K562 (cell line): ENCODE results near the gene CISD2. TPM values are rescaled to one million over a fixed set of nuclear protein-coding genes. Genes with fewer than 3 reads are reported as not detected.

Experiments used
- ASH1L ChIP-seq: fragments of 450-650 bp; IDR thresholded peaks from 2 replicates; pipeline ENCODE4 v1.6.1; 2018; ENCODE audit warnings: borderline replicate concordance, mild to moderate bottlenecking, low read depth; ENCODE audit not compliant: partially characterized antibody
- BRCA1 ChIP-seq, 2 experiments: fragments of 450-650 bp in 1 of 2; sonication (generic) in 1 of 2; formaldehyde crosslinking in 1 of 2; IDR thresholded peaks; 2 replicates each; pipeline versions ENCODE4 v1.5.0 to v1.6.1; 2017 to 2020; ENCODE audit warnings: mild to moderate bottlenecking in 1 of 2, missing genetic modification reagents in 1 of 2
- ESRRB ChIP-seq: fragments of 250-450 bp; sonication (Bioruptor Pico); IDR thresholded peaks from 2 replicates; pipeline ENCODE4 v1.5.0; 2020; ENCODE audit warnings: mild to moderate bottlenecking, moderate library complexity, borderline replicate concordance
- FOXA1 ChIP-seq: fragments of 450-650 bp; IDR thresholded peaks from 2 replicates; pipeline ENCODE4 v1.6.1; 2016; ENCODE audit warnings: mild to moderate bottlenecking, borderline replicate concordance
- KDM2B ChIP-seq: fragments of 250-450 bp; sonication (Bioruptor Pico); IDR thresholded peaks from 2 replicates; pipeline ENCODE4 v1.8.0; 2021; ENCODE audit warnings: mild to moderate bottlenecking, moderate library complexity
- MED1 ChIP-seq: sonication (generic); formaldehyde crosslinking; IDR thresholded peaks from 2 replicates; pipeline ENCODE4 v1.8.1; 2023; ENCODE audit warnings: missing genetic modification reagents, borderline replicate concordance
- MYBL2 ChIP-seq, 2 experiments: fragments of 450-650 bp in 1 of 2; sonication (generic) in 1 of 2; formaldehyde crosslinking in 1 of 2; IDR thresholded peaks; 2 replicates each; pipeline versions ENCODE4 v1.6.1 to v1.8.1; 2017 to 2022; ENCODE audit warnings: borderline replicate concordance in 1 of 2, inconsistent platforms in 1 of 2, low read depth in 1 of 2, mild to moderate bottlenecking in 1 of 2, missing genetic modification reagents in 1 of 2, moderate library complexity in 1 of 2
- RBFOX2 ChIP-seq: fragments of 200-400 bp; formaldehyde crosslinking; IDR thresholded peaks from 2 replicates; pipeline ENCODE4 v1.6.1; 2017; ENCODE audit warnings: low read depth, mild to moderate bottlenecking, low read length, moderate library complexity
- SAFB ChIP-seq: fragments of 200-400 bp; formaldehyde crosslinking; IDR thresholded peaks from 2 replicates; pipeline ENCODE4 v1.6.1; 2017; ENCODE audit warnings: low read depth, low read length, borderline replicate concordance
- SIRT6 ChIP-seq: IDR thresholded peaks from one replicate; pipeline ENCODE4 v1.6.1; 2012; ENCODE audit warnings: low read depth, mild to moderate bottlenecking, control low read depth, inconsistent platforms, low read length, moderate library complexity
- SRF ChIP-seq, 2 experiments: fragments of 250-450, 450-650 bp in 1 of 2; sonication (Bioruptor Pico) in 1 of 2; sonication (generic) in 1 of 2; formaldehyde crosslinking; IDR thresholded peaks; 2 replicates each; pipeline versions ENCODE4 v1.5.0 to v1.5.1; 2020 to 2022; ENCODE audit warnings: mild to moderate bottlenecking in 1 of 2, missing genetic modification reagents in 1 of 2
- TOE1 ChIP-seq, 2 experiments: fragments of 450-650 bp in 1 of 2; sonication (generic) in 1 of 2; formaldehyde crosslinking in 1 of 2; IDR thresholded peaks; 2 replicates each; pipeline versions ENCODE4 v1.7.1 to v1.8.0; 2016 to 2022; ENCODE audit warnings: borderline replicate concordance in 2 of 2, mild to moderate bottlenecking in 2 of 2, antibody characterized with exemption in 1 of 2, inconsistent platforms in 1 of 2, low read depth in 1 of 2, missing genetic modification reagents in 1 of 2, moderate library complexity in 1 of 2
- TRIM28 ChIP-seq: fragments of 450-650 bp; IDR thresholded peaks from 2 replicates; pipeline ENCODE4 v1.6.1; 2017
- ZNF561 ChIP-seq: fragments of 450-650 bp; formaldehyde crosslinking; conservative IDR thresholded peaks from 2 replicates; pipeline ENCODE4 v1.4.0; 2020; ENCODE audit warnings: mild to moderate bottlenecking, moderate library complexity
- ZNF696 ChIP-seq: fragments of 250-450 bp; sonication (Bioruptor Pico); conservative IDR thresholded peaks from 2 replicates; pipeline ENCODE4 v1.4.0; 2020; ENCODE audit warnings: mild to moderate bottlenecking, moderate library complexity
- ZNF766 ChIP-seq: fragments of 200-800 bp; sonication (Bioruptor generic); conservative IDR thresholded peaks from 2 replicates; pipeline ENCODE4 v1.6.1; 2016; ENCODE audit warnings: missing genetic modification characterization, missing compliant biosample characterization
- polyA plus RNA-seq, 8 experiments: library from polyadenylated mRNA; depleted of rRNA in 4 of 8; stranded (reverse) in 5 of 8; unstranded in 3 of 8; fragments of >200 nt; fragmentation: Nextera tagmentation in 2 of 8; fragmentation: Illumina TruSeq in 1 of 8; extraction: Ambion mirVana in 2 of 8; extraction: Trizol in 1 of 8; gene quantifications; 2 replicates each; pipeline versions ENCODE4 v1.2.1 to v1.2.3, GENCODE V29; 2011 to 2014; ENCODE audit warnings: inconsistent platforms in 1 of 8, missing spikeins in 1 of 8
- total RNA-seq, 7 experiments: library from RNA; depleted of rRNA in 6 of 7; stranded (reverse); fragments of >200 nt in 6 of 7; fragmentation: Illumina TruSeq in 2 of 7; extraction: Trizol in 2 of 7; gene quantifications; 2 replicates each; pipeline versions ENCODE4 v1.2.1 to v1.2.3, GENCODE V29; 2011 to 2021; ENCODE audit warnings: low replicate concordance in 1 of 7
- TF ChIP-seq, protein P1 (sequence below): fragments of 250-450 bp; sonication (Bioruptor Pico); IDR thresholded peaks from 2 replicates; pipeline ENCODE4 v1.8.0; 2021; ENCODE audit warnings: moderate library complexity, mild to moderate bottlenecking, inconsistent platforms
- TF ChIP-seq, protein P2 (sequence below): fragments of 450-650 bp; conservative IDR thresholded peaks from 2 replicates; pipeline ENCODE4 v1.6.1; 2016; ENCODE audit warnings: missing genetic modification characterization, low read depth, mild to moderate bottlenecking, control low read depth, missing compliant biosample characterization
- TF ChIP-seq, protein P3 (sequence below): IDR thresholded peaks from 3 replicates; pipeline ENCODE4 v1.6.1; 2011; ENCODE audit warnings: borderline replicate concordance, mild to moderate bottlenecking; ENCODE audit not compliant: insufficient read length, insufficient read depth
- TF ChIP-seq, protein P4 (sequence below), 2 experiments: fragments of 250-450 bp in 1 of 2; fragments of 450-650 bp in 1 of 2; sonication (Bioruptor Pico) in 1 of 2; IDR thresholded peaks; 2 replicates each; pipeline versions ENCODE4 v1.6.1 to v1.8.0; 2016 to 2021; ENCODE audit warnings: mild to moderate bottlenecking in 2 of 2, moderate library complexity in 2 of 2, missing compliant biosample characterization in 1 of 2, missing genetic modification characterization in 1 of 2

CISD2 gene
- total and polyA plus RNA-seq, 9 of the 15 experiments (the other 6 are each of a cell fraction or from before 2014, with no cell fraction given), result 37.8 to 91.4 (median 59.8) TPM

DNA sequence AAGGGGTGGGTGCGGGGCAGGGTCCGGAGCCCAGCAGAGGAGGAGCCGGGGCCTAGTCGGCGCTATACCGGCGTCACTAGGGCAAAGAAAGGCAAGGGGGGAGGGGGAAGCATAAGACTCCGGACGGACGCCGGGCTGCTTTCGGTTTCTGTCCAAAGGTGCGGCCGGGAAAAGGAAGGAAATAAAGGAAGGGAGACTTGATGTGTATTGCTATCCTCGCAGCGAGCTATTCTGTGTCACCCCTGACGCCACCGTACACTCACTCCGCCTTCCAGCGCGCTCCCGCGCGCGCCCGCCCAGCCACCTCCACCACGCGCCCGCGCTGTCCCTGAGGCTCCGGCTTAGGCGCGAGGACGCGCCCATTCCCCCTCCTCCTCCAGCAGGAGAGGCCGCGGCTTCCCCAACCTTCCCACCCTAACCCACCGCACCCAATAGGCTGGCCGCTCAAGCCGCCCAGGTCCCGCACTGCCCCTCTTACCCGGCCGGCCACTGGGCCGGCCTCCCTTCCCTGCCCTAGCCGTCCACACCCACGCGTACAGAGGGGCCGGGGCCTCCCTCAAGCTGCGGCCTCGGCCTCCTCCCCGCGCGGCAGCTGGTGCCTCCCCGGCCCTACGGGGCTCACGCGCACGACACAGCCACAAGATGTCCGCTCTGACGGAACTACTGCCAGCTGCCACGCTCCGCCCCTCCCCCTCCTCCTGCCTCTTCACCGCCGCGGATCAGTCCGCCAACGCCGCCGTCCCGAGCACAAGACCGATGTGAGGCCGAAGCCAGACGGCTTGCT, 41.7 kb upstream of the CISD2 start, which contains the start of gene UBE2D3 (continued):
- no peak for TF ChIP-seq MYBL2 (IDR thresholded peaks at IDR 0.05; ENCODE audit: low read depth)
- no peak for TF ChIP-seq MYBL2 (CRISPR knock-in tag; IDR thresholded peaks at IDR 0.05; ENCODE audit: borderline replicate concordance)
- no peak for TF ChIP-seq ASH1L
- TF ChIP-seq ZNF766 (CRISPR knock-in tag), result no peak
- TF ChIP-seq, protein P1, sequence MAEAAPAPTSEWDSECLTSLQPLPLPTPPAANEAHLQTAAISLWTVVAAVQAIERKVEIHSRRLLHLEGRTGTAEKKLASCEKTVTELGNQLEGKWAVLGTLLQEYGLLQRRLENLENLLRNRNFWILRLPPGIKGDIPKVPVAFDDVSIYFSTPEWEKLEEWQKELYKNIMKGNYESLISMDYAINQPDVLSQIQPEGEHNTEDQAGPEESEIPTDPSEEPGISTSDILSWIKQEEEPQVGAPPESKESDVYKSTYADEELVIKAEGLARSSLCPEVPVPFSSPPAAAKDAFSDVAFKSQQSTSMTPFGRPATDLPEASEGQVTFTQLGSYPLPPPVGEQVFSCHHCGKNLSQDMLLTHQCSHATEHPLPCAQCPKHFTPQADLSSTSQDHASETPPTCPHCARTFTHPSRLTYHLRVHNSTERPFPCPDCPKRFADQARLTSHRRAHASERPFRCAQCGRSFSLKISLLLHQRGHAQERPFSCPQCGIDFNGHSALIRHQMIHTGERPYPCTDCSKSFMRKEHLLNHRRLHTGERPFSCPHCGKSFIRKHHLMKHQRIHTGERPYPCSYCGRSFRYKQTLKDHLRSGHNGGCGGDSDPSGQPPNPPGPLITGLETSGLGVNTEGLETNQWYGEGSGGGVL (CRISPR knock-in tag), result no peak
- TF ChIP-seq FOXA1, result no peak
- TF ChIP-seq ZNF561 (CRISPR knock-in tag), result no peak
- no peak for TF ChIP-seq SIRT6
- TF ChIP-seq BRCA1 (IDR thresholded peaks at IDR 0.05), result no peak
- no peak for TF ChIP-seq BRCA1 (CRISPR knock-in tag; IDR thresholded peaks at IDR 0.05)
- no peak for TF ChIP-seq MED1 (CRISPR knock-in tag)
- peak; percentile 94 for TF ChIP-seq RBFOX2
- peak; percentile 75; the same call in 1 of the 2 replicates for TF ChIP-seq TRIM28
- no peak; a peak in 1 of 4 replicates for TF ChIP-seq SRF (CRISPR knock-in tag; IDR thresholded peaks at IDR 0.05)
- no peak for TF ChIP-seq ESRRB (CRISPR knock-in tag)
- TF ChIP-seq, protein P2, sequence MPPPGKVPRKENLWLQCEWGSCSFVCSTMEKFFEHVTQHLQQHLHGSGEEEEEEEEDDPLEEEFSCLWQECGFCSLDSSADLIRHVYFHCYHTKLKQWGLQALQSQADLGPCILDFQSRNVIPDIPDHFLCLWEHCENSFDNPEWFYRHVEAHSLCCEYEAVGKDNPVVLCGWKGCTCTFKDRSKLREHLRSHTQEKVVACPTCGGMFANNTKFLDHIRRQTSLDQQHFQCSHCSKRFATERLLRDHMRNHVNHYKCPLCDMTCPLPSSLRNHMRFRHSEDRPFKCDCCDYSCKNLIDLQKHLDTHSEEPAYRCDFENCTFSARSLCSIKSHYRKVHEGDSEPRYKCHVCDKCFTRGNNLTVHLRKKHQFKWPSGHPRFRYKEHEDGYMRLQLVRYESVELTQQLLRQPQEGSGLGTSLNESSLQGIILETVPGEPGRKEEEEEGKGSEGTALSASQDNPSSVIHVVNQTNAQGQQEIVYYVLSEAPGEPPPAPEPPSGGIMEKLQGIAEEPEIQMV (tag), result no peak
- TF ChIP-seq TOE1 (IDR thresholded peaks at IDR 0.05; ENCODE audit: borderline replicate concordance), result peak; percentile 85
- peak; percentile 93; the same call in 1 of the 2 replicates for TF ChIP-seq TOE1 (CRISPR knock-in tag; IDR thresholded peaks at IDR 0.05; ENCODE audit: borderline replicate concordance, low read depth)
- no peak for TF ChIP-seq ZNF696 (CRISPR knock-in tag)
- TF ChIP-seq SAFB, result peak; percentile 94
- TF ChIP-seq, protein P3, sequence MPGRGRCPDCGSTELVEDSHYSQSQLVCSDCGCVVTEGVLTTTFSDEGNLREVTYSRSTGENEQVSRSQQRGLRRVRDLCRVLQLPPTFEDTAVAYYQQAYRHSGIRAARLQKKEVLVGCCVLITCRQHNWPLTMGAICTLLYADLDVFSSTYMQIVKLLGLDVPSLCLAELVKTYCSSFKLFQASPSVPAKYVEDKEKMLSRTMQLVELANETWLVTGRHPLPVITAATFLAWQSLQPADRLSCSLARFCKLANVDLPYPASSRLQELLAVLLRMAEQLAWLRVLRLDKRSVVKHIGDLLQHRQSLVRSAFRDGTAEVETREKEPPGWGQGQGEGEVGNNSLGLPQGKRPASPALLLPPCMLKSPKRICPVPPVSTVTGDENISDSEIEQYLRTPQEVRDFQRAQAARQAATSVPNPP, result no peak
- TF ChIP-seq, protein P4, sequence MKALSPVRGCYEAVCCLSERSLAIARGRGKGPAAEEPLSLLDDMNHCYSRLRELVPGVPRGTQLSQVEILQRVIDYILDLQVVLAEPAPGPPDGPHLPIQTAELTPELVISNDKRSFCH (CRISPR knock-in tag; IDR thresholded peaks at IDR 0.05), result no peak
- TF ChIP-seq, protein P4 (tag; IDR thresholded peaks at IDR 0.05), result peak; percentile 91
- TF ChIP-seq KDM2B (CRISPR knock-in tag), result no peak
